Fibroblast of skin of right biceps (primary cell): Measurements from ENCODE around the gene COL17A1.

Experiments
- DNase-seq: peaks from one replicate; pipeline ENCODE4 v3.0.0-alpha.2; 2013

The COL17A1 gene

DNA sequence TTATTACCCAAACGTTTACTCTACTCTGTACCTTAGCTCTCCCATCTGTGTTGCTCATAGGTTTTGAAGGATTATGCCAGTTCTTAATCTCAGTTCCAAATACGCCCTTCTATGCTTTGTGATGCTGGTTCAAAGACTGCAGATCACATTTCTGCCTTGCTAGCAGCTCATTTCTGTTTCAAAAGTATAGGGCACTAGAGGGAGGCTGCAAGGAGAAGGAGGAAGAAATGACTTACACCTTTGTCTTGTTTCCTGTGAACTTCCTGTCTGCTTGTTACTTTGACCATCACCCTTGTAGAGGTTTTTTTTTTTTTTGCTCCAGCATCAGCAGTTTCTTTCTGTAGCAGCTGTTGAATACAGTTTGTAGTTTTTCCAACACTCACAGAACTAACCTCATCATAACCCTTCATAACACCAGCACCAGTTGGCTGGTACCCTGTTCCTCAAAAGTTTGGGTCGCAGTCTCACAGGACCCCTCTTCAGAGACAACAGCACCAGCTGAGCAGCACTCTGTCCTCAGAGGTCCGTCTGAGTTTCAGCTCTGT is 102.2 kb downstream of the COL17A1 start:
- DNase-seq: no peak

DNA sequence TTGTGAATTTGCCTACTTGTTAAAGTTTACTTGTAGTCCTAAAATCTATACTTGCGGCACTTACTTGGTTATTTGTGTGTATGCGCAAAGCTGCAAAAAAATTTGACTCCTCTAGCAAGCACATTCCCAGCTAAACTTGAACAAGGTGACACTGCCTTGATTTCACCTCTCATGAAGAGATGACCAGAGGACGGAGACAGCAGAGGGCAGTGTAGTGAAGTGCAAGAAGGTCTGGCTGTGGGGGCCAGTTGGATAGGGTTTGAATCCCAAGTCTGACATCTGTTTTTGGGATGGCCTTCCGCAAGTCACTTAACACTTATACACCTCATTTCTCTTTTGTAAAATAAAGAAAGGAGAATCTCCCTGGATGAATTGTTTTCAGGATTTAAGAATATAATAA is 103.0 kb downstream of the COL17A1 start:
- DNase-seq: peak; percentile 21
